LNCAP (cell line): Measurements from ENCODE around the gene ST8SIA6.

Experiments
- CTCF ChIP-seq: fragments of 450-650 bp; IDR thresholded peaks from 2 replicates; pipeline ENCODE4 v1.5.1; 2017; ENCODE audit warnings: mild to moderate bottlenecking

ST8SIA6 gene

GRCh38 chr10:17386616-17387075 lies 67.7 kb downstream of the ST8SIA6 start:
- TF ChIP-seq CTCF = no peak

DNA sequence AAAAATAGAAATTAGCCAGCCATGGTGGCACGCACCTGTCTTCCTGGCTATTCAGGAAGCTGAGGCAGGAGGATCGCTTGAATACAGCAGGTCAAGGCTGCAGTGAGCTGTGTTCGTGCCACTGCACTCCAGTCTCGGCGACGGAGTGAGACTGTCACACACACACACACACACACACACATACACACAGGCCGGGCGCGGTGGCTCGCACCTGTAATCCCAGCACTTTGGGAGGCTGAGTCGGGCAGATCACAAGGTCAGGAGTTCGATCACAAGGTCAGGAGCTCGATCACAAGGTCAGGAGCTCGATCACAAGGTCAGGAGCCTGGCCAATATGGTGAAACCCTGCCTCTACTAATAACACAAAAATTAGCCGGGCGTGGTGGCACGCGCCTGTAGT lies 68.4 kb downstream of the ST8SIA6 start:
- no peak for TF ChIP-seq CTCF

GRCh38 chr10:17385066-17385465 lies 69.3 kb downstream of the ST8SIA6 start:
- no peak for TF ChIP-seq CTCF

- TF ChIP-seq CTCF = no peak
Observed at GRCh38 chr10:17383801-17384555, 70.4 kb downstream of the ST8SIA6 start.

- TF ChIP-seq CTCF = no peak
Observed at GRCh38 chr10:17381502-17382142, 72.8 kb downstream of the ST8SIA6 start.

DNA sequence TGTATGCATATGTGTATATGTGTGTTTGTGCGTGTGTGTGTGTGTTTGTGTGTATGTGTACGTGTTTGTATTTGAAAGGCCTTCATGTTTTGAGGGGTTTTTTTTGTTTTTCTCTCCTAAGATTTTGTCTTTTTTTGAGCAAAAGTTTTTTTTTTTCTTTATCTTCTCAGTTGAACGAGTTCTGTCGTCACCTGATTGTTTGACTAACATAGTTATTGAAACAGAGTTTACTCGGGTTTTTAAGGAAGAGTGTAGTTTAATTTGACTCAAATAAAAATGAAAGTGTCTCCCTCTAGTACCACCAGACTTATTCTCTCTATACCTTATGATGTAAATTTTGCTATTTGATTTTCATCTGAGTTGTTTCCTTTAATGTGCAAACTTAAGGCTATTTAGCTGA lies 73.5 kb downstream of the ST8SIA6 start:
- no peak for TF ChIP-seq CTCF

- no peak for TF ChIP-seq CTCF
Observed at GRCh38 chr10:17380016-17380415, 74.4 kb downstream of the ST8SIA6 start.
